ENCODE data around the gene RNF111.
"Not testable (repeated sequence)": the region's sequence is repeated elsewhere in the genome, so short reads cannot be mapped to it uniquely, and the experiment has no call there.

The RNF111 gene

GRCh38 chr15:58992181-58992580 is 4.7 kb downstream of the RNF111 start:
- no peak for DNase-seq
- in situ Hi-C loops (cut with HindIII; ENCODE audit: low pct_ligation_motif_present, low pct_unique_long_range_greater_than_20kb, low sequenced_read_pairs) = no loop called here

- in situ Hi-C loops (cut with HindIII; ENCODE audit: low pct_ligation_motif_present, low pct_unique_long_range_greater_than_20kb, low sequenced_read_pairs) = no loop called here
- DNase-seq = no peak
Measured at GRCh38 chr15:58994906-58995453, 7.5 kb downstream of the RNF111 start.

GRCh38 chr15:58999694-59000093 is 12.2 kb downstream of the RNF111 start:
- no peak for DNase-seq
- in situ Hi-C loops (cut with HindIII; ENCODE audit: low pct_ligation_motif_present, low pct_unique_long_range_greater_than_20kb, low sequenced_read_pairs) = no loop called here

DNA sequence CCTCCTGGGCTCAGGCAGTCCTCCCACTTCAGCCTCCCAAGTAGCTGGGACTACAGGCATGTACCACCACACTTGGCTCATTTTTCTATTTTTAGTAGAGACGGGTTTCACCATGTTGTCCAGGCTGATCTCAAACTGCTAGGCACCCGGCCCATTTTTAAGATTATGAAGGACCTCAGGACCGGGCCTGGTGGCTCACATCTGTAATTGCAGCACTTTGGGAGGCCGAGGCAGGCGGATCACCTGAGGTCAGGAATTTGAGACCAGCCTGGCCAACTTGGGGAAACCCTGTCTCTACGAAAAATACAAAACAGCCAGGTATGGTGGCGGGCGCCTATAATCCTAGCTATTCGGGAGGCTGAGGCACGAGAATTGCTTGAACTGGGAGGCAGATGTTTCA is 12.8 kb downstream of the RNF111 start:
- DNase-seq; in situ Hi-C loops (cut with HindIII; ENCODE audit: low pct_ligation_motif_present, low pct_unique_long_range_greater_than_20kb, low sequenced_read_pairs): not testable (repeated sequence)

DNA sequence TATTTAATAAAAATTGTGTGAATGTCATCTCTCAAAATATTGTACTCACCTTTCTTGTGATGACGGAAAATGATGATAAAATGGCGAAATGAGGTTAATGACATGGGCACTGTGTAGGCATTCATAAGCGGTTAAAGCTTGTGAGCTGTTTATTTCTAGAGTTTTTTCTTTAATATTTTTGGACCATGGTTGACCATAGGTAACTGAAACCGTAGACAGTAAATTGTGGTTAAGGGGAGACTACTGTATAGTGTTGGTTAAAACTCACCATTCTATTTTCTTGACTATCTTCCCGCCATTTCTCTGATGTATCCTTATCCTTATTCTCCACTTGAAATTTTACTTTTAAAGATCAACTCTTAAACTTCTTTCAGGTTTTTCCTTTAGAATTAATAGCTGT is 14.5 kb downstream of the RNF111 start:
- no peak for DNase-seq
- in situ Hi-C loops (cut with HindIII; ENCODE audit: low pct_ligation_motif_present, low pct_unique_long_range_greater_than_20kb, low sequenced_read_pairs) = no loop called here

DNA sequence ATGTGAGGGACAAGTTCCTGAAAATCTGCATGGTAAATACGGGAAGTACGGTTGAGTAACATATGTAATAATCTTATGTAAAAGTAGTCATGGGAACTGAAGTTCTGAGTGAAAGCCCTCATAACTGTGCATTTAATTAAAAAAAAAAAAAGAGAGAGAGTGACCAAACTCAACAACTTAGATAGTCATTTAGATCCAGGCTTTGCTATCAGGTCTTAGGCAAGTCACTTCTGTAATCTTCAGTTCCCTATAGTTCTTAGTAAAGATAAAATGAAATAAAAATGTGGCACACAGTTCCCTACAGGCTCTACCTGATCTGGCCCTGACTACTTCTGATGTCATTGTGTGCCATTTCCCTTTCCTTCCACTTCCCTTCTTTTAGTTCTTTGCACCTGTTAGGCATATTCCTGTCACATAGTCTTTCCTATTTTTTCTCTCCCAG is 15.0 kb downstream of the RNF111 start:
- DNase-seq = no peak
- in situ Hi-C loops (cut with HindIII; ENCODE audit: low pct_ligation_motif_present, low pct_unique_long_range_greater_than_20kb, low sequenced_read_pairs) = no loop called here

- in situ Hi-C loops (cut with HindIII; ENCODE audit: low pct_ligation_motif_present, low pct_unique_long_range_greater_than_20kb, low sequenced_read_pairs) = no loop called here
- DNase-seq = no peak
Measured at GRCh38 chr15:59005579-59005978, 18.1 kb downstream of the RNF111 start.

DNA sequence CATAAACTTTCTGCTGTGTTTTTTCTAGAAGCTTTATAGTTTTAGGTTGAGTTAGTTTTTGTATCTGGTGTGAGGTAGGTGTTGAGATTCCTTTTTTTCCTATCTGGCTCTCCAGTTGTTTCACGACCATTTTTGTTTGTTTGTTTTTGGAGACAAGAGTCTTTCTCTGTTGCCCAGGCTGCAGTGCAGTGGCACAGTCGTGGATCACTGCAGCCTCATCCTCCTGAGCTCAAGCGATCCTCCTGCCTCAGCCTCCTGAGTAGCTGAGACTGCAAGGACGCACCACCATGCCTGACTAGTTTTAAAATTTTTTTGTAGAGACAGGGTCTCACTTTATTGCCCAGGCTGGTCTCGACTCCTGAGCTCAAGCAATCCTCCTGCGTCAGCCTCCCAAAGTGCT is 20.6 kb downstream of the RNF111 start:
- DNase-seq = no peak
- in situ Hi-C loops (cut with HindIII; ENCODE audit: low pct_ligation_motif_present, low pct_unique_long_range_greater_than_20kb, low sequenced_read_pairs) = no loop called here

- no peak for DNase-seq
- in situ Hi-C loops (cut with HindIII; ENCODE audit: low pct_ligation_motif_present, low pct_unique_long_range_greater_than_20kb, low sequenced_read_pairs) = no loop called here
Measured at GRCh38 chr15:59011262-59011952, 23.9 kb downstream of the RNF111 start.

DNA sequence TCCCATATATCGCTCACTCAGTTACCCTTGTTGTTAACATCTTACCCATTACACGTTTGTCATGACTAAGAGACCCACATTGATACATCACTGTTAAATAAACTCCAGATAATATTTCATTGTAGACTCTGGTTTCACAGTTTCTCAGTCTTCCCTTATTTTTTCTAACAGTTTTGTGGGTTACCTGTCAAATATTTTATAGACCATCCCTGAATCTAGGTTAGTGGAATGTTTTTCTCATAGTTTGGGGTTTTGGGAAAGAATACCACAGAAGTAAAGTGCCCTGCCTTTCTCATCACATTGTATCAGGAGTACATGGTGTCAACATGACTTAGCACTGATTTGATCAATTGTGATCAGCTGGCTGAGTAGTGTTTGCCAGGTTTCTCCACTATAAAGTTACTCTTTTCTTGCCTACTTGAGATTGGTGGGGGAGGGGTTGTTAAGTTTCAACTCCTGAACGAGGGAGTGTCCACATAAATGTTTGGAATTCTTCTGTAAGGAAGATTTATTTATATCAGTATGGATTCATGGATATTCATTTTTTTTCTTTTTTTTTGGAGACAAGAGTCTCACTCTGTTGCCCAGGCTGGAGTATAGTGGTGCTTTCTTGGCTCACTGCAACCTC is 25.9 kb downstream of the RNF111 start:
- in situ Hi-C loops (cut with HindIII; ENCODE audit: low pct_ligation_motif_present, low pct_unique_long_range_greater_than_20kb, low sequenced_read_pairs) = no loop called here
- DNase-seq = no peak

DNA sequence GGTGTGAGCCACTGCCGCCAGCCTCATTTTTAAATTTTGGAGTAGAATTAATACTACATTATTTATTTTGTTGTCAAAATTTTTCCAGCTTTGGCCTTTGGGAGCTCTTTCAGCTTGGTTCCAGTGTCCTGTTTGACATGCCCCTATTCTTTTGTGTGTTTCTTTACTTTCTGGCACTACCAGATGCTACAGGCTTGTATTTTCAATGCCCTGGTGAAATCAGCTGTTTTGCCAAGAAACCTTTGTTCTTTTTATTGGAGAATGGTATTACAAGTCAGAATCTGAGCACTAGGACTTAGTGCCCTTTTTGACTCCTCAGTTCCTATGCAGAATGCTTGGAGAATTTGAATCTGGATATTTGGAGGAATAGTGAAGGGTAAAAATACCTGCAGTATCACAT is 26.6 kb downstream of the RNF111 start:
- no peak for DNase-seq
- in situ Hi-C loops (cut with HindIII; ENCODE audit: low pct_ligation_motif_present, low pct_unique_long_range_greater_than_20kb, low sequenced_read_pairs) = no loop called here

GRCh38 chr15:59017449-59017848 is 30.0 kb downstream of the RNF111 start:
- in situ Hi-C loops (cut with HindIII; ENCODE audit: low pct_ligation_motif_present, low pct_unique_long_range_greater_than_20kb, low sequenced_read_pairs) = no loop called here
- no peak for DNase-seq

- DNase-seq = no peak
- in situ Hi-C loops (cut with HindIII; ENCODE audit: low pct_ligation_motif_present, low pct_unique_long_range_greater_than_20kb, low sequenced_read_pairs) = no loop called here
Measured at GRCh38 chr15:59018833-59019232, 31.4 kb downstream of the RNF111 start.

DNA sequence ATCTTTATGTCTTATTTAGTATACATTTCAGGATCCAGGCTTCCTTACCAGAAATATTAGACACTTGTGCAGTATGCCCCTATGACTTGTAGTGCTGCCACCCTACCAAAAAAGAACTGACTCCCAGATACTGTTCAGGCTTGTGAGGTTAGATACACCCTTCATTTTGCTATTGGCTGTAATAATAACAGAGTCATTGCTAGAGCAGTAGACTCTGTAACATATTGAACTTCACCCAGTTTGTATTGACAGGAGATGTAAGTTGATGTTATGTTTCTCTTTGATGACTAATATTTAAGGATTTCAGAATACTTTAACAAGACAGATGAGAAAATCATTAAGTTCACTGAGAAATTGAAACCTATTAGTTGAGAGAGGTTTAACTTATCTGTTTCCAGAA is 32.9 kb downstream of the RNF111 start:
- in situ Hi-C loops (cut with HindIII; ENCODE audit: low pct_ligation_motif_present, low pct_unique_long_range_greater_than_20kb, low sequenced_read_pairs) = no loop called here

GRCh38 chr15:59022188-59022587 is 34.7 kb downstream of the RNF111 start:
- DNase-seq = no peak
- in situ Hi-C loops (cut with HindIII; ENCODE audit: low pct_ligation_motif_present, low pct_unique_long_range_greater_than_20kb, low sequenced_read_pairs) = no loop called here

More for the DNA sequence above, 32.9 kb downstream of the RNF111 start:
- DNase-seq = no peak

GRCh38 chr15:59026207-59026606 is 38.7 kb downstream of the RNF111 start:
- no peak for DNase-seq
- in situ Hi-C loops (cut with HindIII; ENCODE audit: low pct_ligation_motif_present, low pct_unique_long_range_greater_than_20kb, low sequenced_read_pairs) = no loop called here

- in situ Hi-C loops (cut with HindIII; ENCODE audit: low pct_ligation_motif_present, low pct_unique_long_range_greater_than_20kb, low sequenced_read_pairs) = no loop called here
Measured at GRCh38 chr15:59028387-59028955, 41.0 kb downstream of the RNF111 start.

DNA sequence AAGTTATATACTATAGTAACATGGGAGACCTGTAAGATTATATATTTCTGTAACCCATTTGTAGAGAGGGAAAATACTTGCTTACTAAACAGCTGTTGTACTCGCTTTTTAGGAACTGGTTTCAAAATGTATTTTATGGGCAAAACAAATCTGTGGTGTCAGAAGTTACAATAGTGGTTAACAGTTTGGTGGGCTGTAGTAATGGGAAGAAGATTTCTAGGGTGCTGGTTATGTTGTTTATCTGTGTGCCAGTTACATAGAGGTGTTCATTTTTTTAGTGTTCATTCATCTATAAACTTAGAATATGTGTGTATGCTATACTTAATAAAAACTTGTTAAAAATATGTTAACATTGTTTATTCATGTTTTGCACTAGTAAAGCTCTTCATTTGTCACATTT is 42.1 kb downstream of the RNF111 start:
- in situ Hi-C loops (cut with HindIII; ENCODE audit: low pct_ligation_motif_present, low pct_unique_long_range_greater_than_20kb, low sequenced_read_pairs) = no loop called here

More at GRCh38 chr15:59028387-59028955, 41.0 kb downstream of the RNF111 start:
- DNase-seq = no peak

GRCh38 chr15:59035201-59035600 is 47.7 kb downstream of the RNF111 start:
- DNase-seq = no peak
- in situ Hi-C loops (cut with HindIII; ENCODE audit: low pct_ligation_motif_present, low pct_unique_long_range_greater_than_20kb, low sequenced_read_pairs) = no loop called here

More for the DNA sequence above, 42.1 kb downstream of the RNF111 start:
- DNase-seq = no peak

GRCh38 chr15:59039225-59039624 is 51.8 kb downstream of the RNF111 start:
- in situ Hi-C loops (cut with HindIII; ENCODE audit: low pct_ligation_motif_present, low pct_unique_long_range_greater_than_20kb, low sequenced_read_pairs) = no loop called here

More at GRCh38 chr15:59039225-59039624, 51.8 kb downstream of the RNF111 start:
- no peak for DNase-seq

Data from ACHN (cell line).